CD4-positive, alpha-beta T cell treated with Interleukin-10 for 1 hour (primary cell): ENCODE results near the gene COG3.

Source experiments
- DNase-seq: peaks from one replicate; pipeline ENCODE4 v3.0.0-alpha.2; 2020

The COG3 gene

DNA sequence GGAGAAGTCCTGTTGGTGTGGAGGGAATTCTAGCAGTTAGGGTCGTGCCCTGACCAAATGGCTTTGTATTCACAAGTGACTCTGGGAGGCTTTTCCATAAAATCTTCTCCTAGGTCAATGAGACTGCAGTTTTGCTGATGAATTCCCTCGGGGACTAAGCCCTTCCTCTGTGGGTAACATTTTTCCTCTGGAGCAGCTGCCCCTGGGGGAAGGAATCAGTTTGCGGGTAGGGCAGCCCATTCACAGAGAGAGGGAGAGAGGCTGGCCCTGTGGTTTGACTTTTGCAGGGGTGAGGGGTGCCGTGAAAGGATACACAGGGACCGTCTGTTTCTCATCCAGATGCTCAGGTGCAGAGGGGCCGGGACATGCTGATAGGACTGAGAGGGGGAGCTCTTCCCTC lies 83.5 kb downstream of the COG3 start:
- DNase-seq, result no peak

DNA sequence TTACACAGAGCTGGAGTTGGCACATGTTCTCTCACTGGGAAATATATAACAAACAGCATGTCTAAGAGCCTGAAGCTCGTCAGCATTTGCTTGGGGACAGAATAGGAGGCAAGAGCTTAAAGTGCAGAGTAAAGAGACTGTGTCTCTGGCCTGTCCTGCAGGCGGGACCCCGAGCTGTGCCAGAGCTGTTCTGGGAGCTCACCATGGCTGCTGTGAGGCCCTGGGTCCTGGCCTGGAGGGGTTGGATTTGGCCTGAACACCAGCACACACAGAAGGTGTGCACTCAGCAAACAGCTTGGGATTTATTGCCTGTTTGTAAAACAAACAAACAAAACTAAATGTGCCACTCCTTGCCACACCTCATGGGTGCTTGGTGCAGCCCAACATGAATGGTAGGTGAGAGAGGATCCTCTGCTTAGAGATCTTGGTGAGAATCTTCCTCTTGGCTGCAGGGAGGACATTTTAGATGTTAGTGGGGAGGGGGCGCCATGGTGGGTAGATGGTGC lies 89.9 kb downstream of the COG3 start:
- no peak for DNase-seq

DNA sequence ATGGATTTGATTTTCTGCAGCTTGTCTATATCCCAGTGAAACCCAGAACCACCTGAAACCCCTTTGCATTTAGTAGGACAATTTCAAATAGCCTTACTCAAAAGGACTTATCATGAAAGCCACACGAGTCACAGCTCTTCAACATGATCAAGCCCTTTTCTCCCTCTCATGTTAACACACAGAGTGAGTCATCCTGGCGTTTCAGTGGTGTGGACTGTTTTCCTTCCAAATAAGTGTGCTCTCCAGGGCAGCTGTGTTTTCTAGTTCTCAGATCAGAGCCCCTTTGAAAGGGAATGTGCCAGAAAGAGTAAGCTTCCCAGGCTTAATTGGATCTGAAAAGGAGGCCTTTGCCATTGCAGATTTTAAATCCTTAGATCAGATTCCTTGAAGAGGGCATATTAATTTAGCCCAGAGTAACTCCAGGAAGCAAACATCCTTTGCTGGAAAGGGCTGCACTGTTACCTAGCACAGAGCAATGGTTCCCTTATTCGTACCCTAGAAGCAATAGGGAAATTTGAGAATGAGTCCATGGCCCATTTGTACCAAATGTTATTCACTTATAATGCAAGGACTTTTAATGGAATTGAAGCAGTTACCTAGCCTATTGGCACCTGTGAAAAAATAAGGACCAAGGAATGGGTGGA lies 99.5 kb downstream of the COG3 start:
- no peak for DNase-seq

DNA sequence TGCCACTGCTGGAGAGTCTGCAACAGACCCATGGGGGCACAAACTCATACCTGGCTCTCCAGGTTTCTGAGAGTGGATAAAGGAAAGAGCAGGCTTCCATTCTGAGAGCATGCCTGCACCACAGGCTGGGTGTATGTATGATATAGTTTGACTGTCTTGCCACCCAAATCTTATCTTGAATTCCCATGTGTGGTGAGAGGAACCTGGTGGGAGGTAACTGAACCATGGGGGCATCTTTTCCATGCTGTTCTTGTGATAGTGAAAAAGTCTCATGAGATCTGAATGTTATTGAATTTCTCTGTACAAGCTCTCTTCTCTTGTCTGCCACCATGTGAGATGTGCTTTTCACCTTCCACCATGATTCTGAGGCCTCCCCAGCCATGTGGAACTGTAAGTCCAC lies 100.6 kb downstream of the COG3 start:
- DNase-seq, result no peak

DNA sequence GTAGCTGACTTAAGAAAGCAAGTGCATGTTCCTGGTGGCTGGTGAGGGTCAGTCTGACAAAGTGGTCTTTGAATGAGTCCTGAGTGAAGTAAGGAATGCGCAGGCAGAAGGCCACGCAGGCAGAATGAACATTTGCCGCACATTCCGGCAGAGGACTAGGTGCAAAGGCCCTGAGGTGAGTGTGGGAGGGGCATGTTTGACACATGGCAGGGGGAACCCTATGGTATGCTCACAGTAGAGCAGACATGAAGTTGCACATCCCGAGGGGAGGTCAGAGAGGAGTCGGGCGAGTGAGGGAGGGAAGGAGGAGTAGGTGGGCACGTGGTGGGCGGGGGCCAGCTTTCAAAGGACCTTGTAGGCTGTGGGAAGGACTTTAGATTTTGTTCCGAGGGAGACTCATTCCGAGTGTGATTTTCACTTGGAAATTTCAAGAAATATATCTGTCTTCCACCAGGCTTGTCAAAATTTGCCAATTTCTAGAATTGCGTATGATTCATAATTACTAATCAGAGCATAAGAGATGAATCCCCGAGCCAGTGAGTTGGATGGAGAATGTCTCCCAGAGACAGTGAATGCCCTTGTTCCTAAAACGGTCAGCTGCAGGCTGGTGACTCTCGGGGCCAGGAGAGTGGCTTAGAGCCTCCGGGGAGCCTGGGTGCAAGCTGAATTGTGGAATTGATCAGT lies 110.5 kb downstream of the COG3 start:
- no peak for DNase-seq

DNA sequence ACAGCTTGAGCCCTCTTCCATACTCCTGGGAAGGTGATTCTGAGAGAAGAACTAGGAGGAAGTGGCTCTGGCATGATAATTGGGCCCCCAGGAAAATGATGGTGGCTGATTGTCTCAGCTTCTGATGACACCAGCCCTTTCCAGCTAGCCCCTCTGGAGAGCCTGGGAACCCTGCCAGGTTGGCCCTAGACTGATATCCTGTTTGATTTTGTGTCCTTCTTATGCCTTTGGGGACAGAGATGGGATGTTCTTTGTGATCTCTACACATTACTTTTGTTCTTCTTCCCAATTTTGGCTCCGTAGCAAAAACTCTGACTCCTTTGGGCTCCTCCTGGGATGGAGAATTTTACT lies 111.1 kb downstream of the COG3 start:
- no peak for DNase-seq

DNA sequence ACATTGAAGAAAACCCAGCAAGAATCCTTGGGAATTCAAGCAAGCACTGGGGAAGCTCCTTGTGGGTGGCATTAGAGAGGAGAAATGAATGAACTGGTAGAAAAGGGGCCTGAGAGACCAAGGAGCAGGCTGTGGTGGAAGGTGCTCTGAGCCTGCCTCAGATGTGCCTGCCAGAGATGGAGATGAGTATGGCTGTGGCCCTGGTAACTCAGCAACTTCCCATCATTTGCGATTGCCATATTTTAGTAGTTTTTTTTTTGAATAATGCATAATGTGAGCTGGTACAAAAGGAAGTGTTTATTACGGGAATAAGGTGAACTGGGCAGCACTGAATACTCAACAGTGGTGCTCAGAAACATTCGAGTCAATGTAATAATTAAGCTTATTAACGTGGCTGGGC lies 111.7 kb downstream of the COG3 start:
- no peak for DNase-seq

DNA sequence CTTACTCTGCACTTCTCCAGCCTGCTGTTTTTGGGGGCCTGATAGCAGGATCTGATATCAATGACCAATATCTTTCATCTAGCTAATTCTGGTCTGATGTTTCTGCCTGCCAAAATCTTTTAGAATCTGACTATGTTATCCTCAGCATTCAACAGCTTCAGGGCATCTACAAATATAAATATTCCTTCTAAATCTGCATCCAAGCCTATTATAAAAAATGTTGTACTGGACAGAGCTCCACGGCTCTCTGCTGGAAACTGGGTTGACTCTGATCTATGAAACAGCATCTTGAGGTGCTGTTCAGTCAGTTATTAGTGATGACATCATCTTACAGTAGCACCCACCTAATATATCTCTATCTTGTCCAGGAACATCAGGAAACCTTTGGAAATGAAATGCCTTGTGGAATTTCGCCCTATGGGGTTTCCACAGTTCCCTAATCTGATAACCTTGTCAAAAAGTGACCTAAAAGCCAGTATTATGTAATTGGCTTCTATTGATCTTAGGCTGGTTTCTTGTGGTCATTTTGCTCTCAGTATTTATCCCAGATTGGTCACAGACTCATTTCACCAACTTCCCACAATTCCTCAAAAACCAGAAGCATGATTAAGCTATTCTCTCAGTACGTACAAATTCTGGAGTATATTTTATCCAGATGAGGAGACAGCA lies 117.8 kb downstream of the COG3 start:
- no peak for DNase-seq

DNA sequence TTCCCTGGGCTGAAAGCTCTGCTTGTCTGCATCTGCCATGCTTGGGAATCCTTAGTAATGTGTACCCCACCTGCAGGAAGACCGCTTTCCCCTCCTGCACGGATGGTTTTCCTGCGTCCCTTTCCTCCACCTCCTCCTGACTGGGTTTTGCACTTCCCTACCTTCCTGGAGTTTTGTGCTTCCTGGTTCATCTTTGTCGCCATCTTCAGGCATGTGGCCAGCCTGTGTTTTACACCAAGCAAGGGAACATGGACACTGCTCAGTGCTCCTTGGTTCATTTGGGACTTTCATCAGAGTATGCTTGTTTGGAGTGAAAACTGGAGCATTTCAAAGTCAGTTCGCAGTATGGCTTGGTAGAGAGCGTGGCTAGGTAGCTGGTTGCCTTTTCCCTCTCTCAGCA lies 120.1 kb downstream of the COG3 start:
- DNase-seq, result no peak
